Activated CD4-positive, alpha-beta T cell treated with anti-CD3 and anti-CD28 coated beads for 4 hours (primary cell): ENCODE measurements around the gene CLDN15.

Experiments used
- DNase-seq, 2 donors: peaks; one replicate each; pipeline ENCODE4 v3.0.0-alpha.2; 2020

Gene CLDN15

DNA sequence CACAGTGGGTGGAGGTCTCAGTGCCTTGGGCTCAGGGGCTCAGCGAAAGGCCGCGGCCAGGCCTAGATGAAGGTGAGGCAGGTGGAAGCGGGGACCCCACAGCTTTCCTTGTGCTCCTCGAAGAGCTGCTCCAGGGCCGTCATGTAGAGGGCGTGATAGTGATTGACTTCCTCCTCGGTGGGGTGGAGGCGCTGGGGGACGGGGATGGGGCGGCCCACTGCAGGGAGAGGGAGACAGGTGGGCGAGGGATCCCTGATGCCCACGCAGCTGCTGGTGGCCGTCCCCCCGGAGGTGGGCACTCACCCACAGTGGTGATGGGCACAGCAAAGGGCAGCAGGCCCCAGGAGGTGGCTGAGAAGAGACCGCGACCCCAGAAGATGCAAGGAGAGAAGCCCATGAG lies 41.7 kb downstream of the CLDN15 start:
- no peak for DNase-seq

DNA sequence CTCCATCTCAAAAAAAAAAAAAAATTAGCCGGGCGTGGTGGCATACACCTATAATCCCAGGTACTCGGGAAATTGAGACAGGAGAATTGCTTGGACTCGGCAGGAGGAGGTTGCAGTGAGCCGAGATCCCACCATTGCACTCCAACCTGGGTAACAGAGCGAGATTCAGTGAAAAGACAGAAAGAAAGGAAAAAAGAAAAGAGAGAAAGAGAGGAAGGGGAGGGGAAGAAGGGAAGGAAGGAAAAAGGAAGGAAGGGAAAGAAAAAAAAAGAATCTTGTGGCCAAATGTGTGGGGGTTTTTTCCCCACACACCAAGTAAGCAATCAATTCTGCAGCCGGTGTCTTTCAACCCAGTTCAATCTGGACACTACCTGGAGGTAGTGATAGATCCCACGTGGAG lies 48.5 kb downstream of the CLDN15 start:
- DNase-seq, result no peak

DNA sequence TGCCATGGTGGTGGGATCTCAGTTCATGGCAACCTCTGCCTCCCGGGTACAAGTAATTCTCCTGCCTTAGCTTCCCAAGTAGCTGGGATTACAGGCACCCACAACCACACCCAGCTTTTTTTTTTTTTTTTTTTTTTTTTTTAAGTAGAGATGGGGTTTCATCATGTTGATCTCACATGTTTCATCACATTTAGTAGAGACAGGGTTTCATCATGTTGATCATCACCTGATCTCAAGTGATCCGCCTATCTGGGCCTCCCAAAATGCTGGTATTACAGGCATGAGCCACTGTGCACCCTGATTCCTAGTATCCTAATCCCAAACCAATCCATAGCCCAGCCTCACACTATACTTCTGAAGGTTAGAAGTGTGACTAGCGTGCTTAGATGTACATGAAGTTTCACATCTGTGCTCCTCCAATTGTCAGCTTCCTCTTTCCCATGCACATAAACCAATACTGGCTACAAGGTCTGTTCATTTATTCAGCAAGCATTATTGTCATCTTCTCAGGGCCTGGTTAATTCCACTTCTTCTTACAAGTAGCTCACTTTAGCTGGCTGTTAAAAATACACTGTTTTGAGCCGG lies 50.7 kb downstream of the CLDN15 start:
- DNase-seq, result no peak

DNA sequence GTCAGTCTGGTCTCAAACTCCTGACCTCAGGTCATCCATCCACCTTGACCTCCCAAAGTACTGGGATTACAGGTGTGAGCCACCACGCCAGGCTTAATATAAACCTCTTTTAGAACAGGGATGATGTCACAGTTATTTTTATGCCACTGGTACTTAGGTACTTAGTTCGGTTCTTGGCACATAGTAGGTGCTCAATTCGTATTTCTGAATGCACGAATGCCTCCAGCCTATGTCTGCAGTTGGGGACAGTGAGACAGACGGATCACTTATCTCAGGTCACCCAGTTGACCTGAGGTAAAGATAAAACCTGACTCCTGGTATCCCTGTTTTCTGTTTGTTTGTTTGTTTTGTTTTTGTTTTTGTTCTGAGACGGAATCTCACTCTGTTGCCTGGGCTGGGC lies 51.4 kb downstream of the CLDN15 start:
- no peak for DNase-seq

DNA sequence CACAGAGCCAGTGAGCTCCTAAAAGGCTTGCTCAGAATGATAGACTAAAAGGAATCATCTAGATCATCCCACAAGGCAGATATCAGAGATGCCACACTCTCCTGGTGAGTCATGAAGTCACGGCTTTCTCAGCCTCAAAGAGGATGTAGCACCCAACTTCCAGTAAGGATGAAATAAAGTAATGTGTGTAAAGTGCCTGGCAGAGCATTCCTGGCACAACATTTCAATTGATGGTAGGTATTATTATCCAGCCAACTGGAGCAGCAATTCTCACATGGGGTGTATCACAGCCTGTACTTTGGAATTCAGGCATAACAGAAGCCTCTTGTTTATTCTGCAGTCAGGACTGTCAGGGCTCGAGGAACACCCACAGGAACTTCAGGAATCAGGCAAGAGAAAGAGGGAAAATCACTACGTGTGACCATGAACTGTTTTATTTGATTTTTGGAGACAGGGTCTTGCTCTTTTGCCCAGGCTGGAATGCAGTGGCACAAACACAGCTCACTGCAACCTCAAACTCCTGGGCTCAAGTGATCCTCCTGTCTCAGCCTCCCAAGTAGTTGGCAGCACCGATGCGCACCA lies 52.3 kb downstream of the CLDN15 start:
- DNase-seq, result no peak
